Skin epidermis (tissue), 12 donors: ENCODE data around the gene LRMDA.
"Not testable (repeated sequence)": the region's sequence is repeated elsewhere in the genome, so short reads cannot be mapped to it uniquely, and the experiment has no call there.

Experiments used
- H3K27ac ChIP-seq, 21 experiments: fragments of 200-600 bp; sonication (generic) in 11 of 21; one replicate each; pipeline ENCODE4 v1.5.0; 2020; ENCODE audit warnings: mild to moderate bottlenecking in 3 of 21, inconsistent platforms in 2 of 21, moderate library complexity in 2 of 21
- H3K4me3 ChIP-seq, 7 experiments: fragments of 200-600 bp; sonication (generic) in 2 of 7; one replicate each; pipeline ENCODE4 v1.5.0; 2020; ENCODE audit warnings: inconsistent platforms in 2 of 7, mild to moderate bottlenecking in 2 of 7, moderate library complexity in 1 of 7

Gene LRMDA

GRCh38 chr10:75592151-75592787 is 160.8 kb downstream of the LRMDA start:
- Histone ChIP-seq H3K27ac (no peak overlapping the region), H3K4me3 (no peak overlapping the region)

- H3K27ac ChIP-seq = no peak overlapping the region
- H3K4me3 ChIP-seq = no peak overlapping the region
These were observed 161.6 kb downstream of the LRMDA start for GRCh38 chr10:75592791-75593643.

- Histone ChIP-seq H3K27ac (no peak overlapping the region), H3K4me3 (no peak overlapping the region)
These were observed 162.5 kb downstream of the LRMDA start for GRCh38 chr10:75593692-75594556.

- Histone ChIP-seq H3K27ac (no peak overlapping the region), H3K4me3 (no peak overlapping the region)
These were observed 165.7 kb downstream of the LRMDA start for GRCh38 chr10:75596930-75597620.

- no peak overlapping the region for H3K27ac ChIP-seq
- H3K4me3 ChIP-seq = no peak overlapping the region
These were observed 166.5 kb downstream of the LRMDA start for GRCh38 chr10:75597773-75598440.

DNA sequence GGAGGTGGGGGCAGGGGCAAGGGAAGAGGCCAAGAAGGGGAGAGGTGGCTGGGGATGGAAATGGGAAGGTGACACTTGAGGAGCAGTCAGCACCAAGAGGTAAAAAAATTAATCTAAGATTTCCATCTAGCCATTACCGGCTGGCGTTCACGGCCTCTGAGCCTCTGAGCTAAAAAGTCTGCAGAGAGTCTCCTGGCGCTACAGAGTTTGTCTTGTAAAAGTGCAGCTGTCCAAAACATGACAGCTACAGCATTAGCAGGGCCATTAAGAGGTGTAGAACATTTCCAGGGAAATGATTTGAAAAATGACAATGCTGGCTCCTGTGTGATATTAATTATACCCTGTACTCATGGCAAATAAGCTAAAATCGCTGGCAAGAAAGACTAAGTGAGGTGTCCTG is 167.6 kb downstream of the LRMDA start:
- Histone ChIP-seq H3K27ac (no peak overlapping the region), H3K4me3 (no peak overlapping the region)

DNA sequence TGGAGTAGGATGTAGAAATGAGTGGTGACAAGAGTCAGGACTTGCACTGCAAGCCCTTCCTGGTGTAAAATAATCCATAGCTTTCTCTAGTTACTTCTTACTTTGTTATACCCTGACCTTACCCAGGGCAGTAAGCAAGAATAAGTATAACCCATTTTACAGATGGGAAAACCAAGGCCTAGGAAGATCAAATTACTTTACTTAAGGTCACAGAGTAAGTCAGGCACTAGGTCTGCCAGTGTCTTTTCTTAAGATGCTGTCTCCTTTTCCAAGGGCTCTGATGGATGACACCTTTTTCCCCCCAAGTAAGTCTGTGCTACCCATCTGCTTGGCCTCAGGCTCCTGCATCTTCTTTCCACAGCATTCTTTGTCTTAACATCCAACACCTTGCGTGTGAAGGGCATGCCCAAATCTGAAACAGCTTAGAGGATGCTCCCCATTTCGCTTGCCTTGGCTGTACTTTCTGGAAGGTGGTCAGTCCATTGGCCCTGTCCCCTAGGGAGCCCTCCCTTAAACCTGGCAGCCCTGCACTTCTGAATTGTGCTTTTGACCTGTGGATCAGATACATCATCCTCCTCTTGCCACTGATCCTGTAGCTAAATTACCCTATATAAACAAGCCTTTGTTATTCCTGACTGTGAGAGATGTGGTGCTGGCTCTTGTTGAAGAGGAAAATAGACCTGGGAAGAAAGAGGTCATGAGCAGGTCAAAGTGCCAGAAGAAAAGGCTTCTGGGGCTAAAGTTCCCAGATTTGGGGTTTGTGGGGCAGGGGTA is 168.6 kb downstream of the LRMDA start:
- no peak overlapping the region for H3K27ac ChIP-seq

GRCh38 chr10:75600833-75601232 is 169.4 kb downstream of the LRMDA start:
- Histone ChIP-seq H3K4me3 (no peak overlapping the region), H3K27ac (no peak overlapping the region)

More for the DNA sequence above, 168.6 kb downstream of the LRMDA start:
- H3K4me3 ChIP-seq = no peak overlapping the region

GRCh38 chr10:75602341-75602740 is 170.9 kb downstream of the LRMDA start:
- no peak overlapping the region for H3K27ac ChIP-seq

DNA sequence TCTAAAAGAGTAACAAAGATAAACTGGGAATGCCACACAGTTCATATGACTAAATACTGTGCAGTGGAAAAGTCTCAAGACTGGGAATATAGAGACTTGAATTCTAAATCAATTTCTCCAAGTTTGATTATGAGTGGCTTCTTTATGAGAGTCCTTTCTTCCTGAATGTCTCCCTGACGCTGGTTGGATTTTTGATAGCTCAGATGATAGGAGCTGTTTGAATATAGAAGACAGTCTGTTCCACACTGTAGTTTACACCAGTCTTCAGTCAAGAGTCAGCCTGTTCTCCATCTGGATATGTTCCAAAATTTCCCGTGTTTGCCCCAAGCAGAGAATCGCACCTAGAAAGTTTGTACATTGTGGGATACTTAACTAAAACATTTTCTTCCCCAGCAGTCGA is 173.7 kb downstream of the LRMDA start:
- H3K27ac ChIP-seq = no peak overlapping the region
- H3K4me3 ChIP-seq = no peak overlapping the region

More at GRCh38 chr10:75602341-75602740, 170.9 kb downstream of the LRMDA start:
- H3K4me3 ChIP-seq = no peak overlapping the region

- not testable (repeated sequence) for H3K27ac ChIP-seq, H3K4me3 ChIP-seq
These were observed 174.4 kb downstream of the LRMDA start for GRCh38 chr10:75605795-75606194.

DNA sequence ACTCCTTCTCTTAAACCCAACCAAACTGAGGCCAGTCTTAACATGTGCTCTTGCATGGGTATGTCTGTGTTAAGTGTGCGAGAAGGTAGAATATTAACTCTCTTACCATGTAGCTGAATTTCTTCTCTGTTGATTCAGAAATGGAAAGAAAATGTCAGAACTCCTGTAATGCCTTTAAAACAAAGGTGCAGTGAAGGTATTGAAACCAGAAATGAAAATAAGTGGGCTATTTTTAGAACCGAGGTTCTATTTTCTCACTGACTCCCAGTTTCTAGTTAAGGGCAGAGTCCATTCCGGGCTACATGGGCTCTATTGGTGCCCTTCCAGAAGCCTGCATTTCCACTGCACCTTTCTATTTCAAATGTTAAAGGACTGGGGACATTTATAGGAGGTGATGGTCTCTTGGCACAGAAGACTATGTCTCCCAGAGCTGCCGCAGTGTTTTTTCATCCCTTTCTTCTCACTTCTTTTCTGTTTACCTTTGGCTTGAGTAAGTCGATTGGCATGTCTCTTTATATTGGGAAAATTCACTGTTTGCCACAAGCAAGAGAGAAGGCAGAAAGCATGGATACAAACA is 174.9 kb downstream of the LRMDA start:
- no peak overlapping the region for H3K4me3 ChIP-seq
- no peak overlapping the region for H3K27ac ChIP-seq

- Histone ChIP-seq H3K27ac (no peak overlapping the region), H3K4me3 (no peak overlapping the region)
These were observed 176.2 kb downstream of the LRMDA start for GRCh38 chr10:75607576-75607975.

GRCh38 chr10:75610183-75610582 is 178.8 kb downstream of the LRMDA start:
- no peak overlapping the region for H3K27ac ChIP-seq
- no peak overlapping the region for H3K4me3 ChIP-seq

DNA sequence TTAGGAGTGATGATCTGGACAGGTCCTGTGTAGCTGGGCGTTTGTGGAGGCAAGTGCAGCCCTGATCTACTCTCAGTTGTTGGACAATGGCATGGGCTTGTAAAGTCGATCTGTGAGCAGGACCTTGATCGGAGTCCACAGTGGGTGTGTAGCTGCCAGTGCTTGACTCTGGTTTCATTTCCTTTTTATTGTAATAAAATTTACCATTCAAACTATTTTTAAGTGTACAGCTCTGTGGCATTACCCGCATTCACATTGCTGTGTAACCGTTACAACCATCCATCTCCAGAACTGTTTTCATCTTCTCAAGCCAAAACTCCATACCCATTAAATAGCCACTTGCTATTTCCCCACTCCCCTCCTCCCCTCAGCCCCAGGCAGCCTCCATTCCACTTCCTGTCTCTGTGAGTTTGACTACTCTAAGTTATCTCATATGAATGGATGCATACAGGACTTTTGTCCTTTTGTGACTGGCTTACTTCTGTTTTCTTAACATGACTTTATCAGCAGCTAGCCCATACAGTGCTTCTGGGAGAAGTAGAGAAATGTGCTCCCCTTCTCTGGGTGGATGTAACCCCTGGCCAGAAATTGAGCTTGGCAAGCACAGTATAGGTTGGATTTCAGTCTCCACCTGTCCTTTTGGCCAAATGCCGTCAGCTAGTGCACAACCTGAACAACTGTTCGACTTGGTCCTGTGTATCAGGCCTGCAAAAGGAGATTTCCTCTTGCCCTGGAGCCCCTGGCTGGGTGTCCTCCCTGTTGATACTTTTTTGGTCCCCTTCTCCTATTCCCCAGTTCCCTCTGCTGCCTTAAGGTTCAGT is 180.0 kb downstream of the LRMDA start:
- peak overlapping the region in 9 of 21 experiments; percentile 4 to 70 (median 57) for H3K27ac ChIP-seq

GRCh38 chr10:75611993-75612372 is 180.6 kb downstream of the LRMDA start:
- H3K27ac ChIP-seq = peak overlapping the region in 9 of 21 experiments; percentile 4 to 66 (median 51)
- H3K4me3 ChIP-seq = no peak overlapping the region

More for the DNA sequence above, 180.0 kb downstream of the LRMDA start:
- no peak overlapping the region for H3K4me3 ChIP-seq
